Sigmoid colon (tissue), 4 donors: Measurements from ENCODE around the gene MLLT3.

Experiments used
- POLR2A ChIP-seq, 2 donors: fragments of 450-650 bp; IDR thresholded peaks; one replicate each; pipeline ENCODE4 v1.6.1; 2016; ENCODE audit warnings: antibody characterized with exemption in 2 of 2, mild to moderate bottlenecking in 2 of 2, moderate library complexity in 2 of 2
- POLR2AphosphoS5 ChIP-seq, 4 donors: sonication (generic); formaldehyde crosslinking; IDR thresholded peaks; one replicate each; pipeline ENCODE4 v1.6.1; 2017; ENCODE audit warnings: antibody characterized with exemption in 4 of 4
- TF ChIP-seq, protein P1 (sequence below), 4 experiments: fragments of 450-650 bp in 3 of 4; fragments of 200-600 bp in 1 of 4; IDR thresholded peaks; one replicate each; pipeline ENCODE4 v1.5.1; 2016 to 2019; ENCODE audit warnings: antibody characterized with exemption in 4 of 4, mild to moderate bottlenecking in 3 of 4, moderate library complexity in 2 of 4

DNA sequence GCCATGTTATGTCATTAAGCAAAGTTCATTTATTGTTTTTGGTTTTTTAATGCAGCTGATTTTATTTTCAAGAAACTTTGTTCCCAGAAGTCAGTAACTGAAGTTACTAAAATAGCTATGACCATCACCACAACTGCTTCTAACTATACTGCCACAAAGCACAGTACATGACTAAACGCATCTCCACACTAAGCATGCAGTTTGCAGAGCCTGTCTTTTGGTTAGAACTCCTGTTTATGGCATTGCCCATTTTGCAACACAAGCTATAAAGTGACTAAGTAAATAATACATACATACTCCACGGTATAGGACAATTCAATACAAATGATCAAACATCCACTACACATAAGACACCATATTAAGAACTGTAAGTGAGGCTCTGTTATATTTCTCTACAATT, 109.7 kb downstream of the MLLT3 start:
- TF ChIP-seq, protein P1, sequence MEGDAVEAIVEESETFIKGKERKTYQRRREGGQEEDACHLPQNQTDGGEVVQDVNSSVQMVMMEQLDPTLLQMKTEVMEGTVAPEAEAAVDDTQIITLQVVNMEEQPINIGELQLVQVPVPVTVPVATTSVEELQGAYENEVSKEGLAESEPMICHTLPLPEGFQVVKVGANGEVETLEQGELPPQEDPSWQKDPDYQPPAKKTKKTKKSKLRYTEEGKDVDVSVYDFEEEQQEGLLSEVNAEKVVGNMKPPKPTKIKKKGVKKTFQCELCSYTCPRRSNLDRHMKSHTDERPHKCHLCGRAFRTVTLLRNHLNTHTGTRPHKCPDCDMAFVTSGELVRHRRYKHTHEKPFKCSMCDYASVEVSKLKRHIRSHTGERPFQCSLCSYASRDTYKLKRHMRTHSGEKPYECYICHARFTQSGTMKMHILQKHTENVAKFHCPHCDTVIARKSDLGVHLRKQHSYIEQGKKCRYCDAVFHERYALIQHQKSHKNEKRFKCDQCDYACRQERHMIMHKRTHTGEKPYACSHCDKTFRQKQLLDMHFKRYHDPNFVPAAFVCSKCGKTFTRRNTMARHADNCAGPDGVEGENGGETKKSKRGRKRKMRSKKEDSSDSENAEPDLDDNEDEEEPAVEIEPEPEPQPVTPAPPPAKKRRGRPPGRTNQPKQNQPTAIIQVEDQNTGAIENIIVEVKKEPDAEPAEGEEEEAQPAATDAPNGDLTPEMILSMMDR (IDR thresholded peaks at IDR 0.05) = no peak
- TF ChIP-seq POLR2A (IDR thresholded peaks at IDR 0.05) (no peak), POLR2AphosphoS5 (IDR thresholded peaks at IDR 0.05) (no peak)
